SK-N-MC (cell line): ENCODE results near the gene TMEM120B.
"Not testable (repeated sequence)": the region's sequence is repeated elsewhere in the genome, so short reads cannot be mapped to it uniquely, and the experiment has no call there.

Source experiments
- DNase-seq: peaks from one replicate; pipeline ENCODE4 v3.0.0-alpha.2; 2011; ENCODE audit warnings: low read depth, low spot score
- H3K27ac ChIP-seq: fragments of 200-600 bp; sonication (generic); 2 replicates; pipeline ENCODE4 v1.5.1; 2016; ENCODE audit warnings: mixed run types
- H3K36me3 ChIP-seq: fragments of 200-600 bp; sonication (generic); 2 replicates; pipeline ENCODE4 v1.6.1; 2017; ENCODE audit warnings: antibody characterized with exemption, low read length, mixed read lengths; ENCODE audit not compliant: insufficient read depth
- H3K4me3 ChIP-seq: fragments of 200-600 bp; sonication (generic); 2 replicates; pipeline ENCODE4 v1.5.1; 2016
- H3K9ac ChIP-seq: fragments of 200-600 bp; sonication (generic); 2 replicates; pipeline ENCODE4 v1.8.0; 2017; ENCODE audit warnings: mixed run types, mixed read lengths; ENCODE audit not compliant: insufficient read length
- H3K9me3 ChIP-seq: fragments of 200-600 bp; sonication (generic); 2 replicates; pipeline ENCODE4 v1.6.1; 2017; ENCODE audit warnings: low read depth, mild to moderate bottlenecking, antibody characterized with exemption, low read length, moderate library complexity, mixed read lengths
- EZH2 ChIP-seq: fragments of 200-600 bp; sonication (generic); IDR thresholded peaks from one replicate; pipeline ENCODE4 v1.6.1; 2017; ENCODE audit warnings: antibody characterized with exemption
- FOXP2 ChIP-seq: optimal IDR thresholded peaks from 2 replicates; pipeline ENCODE3; 2011; ENCODE audit warnings: mild to moderate bottlenecking, moderate library complexity; ENCODE audit not compliant: insufficient read depth; ENCODE audit errors: extremely low read length, control extremely low read depth
- POLR2AphosphoS5 ChIP-seq: IDR thresholded peaks from 2 replicates; pipeline ENCODE4 v1.6.1; 2012; ENCODE audit warnings: mild to moderate bottlenecking, low read depth, low read length, borderline replicate concordance

The TMEM120B gene

GRCh38 chr12:121723200-121723599 lies 10.6 kb downstream of the TMEM120B start:
- TF ChIP-seq POLR2AphosphoS5 (no peak), FOXP2 (no peak), EZH2 (no peak)
- DNase-seq, result no peak
- no peak overlapping the region for H3K4me3 ChIP-seq
- no peaks in the 10 kb centered on the region for H3K9me3 ChIP-seq
- no peak overlapping the region for H3K27ac ChIP-seq
- H3K9ac ChIP-seq, result no peak overlapping the region
- H3K36me3 ChIP-seq, result peaks cover 7% of the 10 kb centered on the region

- DNase-seq, result no peak
- H3K9ac ChIP-seq, result no peak overlapping the region
- TF ChIP-seq POLR2AphosphoS5 (no peak), EZH2 (no peak), FOXP2 (no peak)
- no peak overlapping the region for H3K4me3 ChIP-seq
- H3K36me3 ChIP-seq, result peaks cover 7% of the 10 kb centered on the region
- H3K9me3 ChIP-seq, result no peaks in the 10 kb centered on the region
- H3K27ac ChIP-seq, result no peak overlapping the region
Observed at GRCh38 chr12:121724925-121725324, 12.4 kb downstream of the TMEM120B start.

GRCh38 chr12:121725423-121725822 lies 12.9 kb downstream of the TMEM120B start:
- no peak overlapping the region for H3K27ac ChIP-seq
- no peak for TF ChIP-seq POLR2AphosphoS5
- TF ChIP-seq EZH2, result no peak
- no peak for TF ChIP-seq FOXP2
- H3K9me3 ChIP-seq, result no peaks in the 10 kb centered on the region
- DNase-seq, result no peak
- H3K4me3 ChIP-seq, result no peak overlapping the region
- H3K9ac ChIP-seq, result no peak overlapping the region
- peaks cover 7% of the 10 kb centered on the region for H3K36me3 ChIP-seq

- Histone ChIP-seq H3K36me3 (peaks cover 7% of the 10 kb centered on the region), H3K9ac (no peak overlapping the region), H3K9me3 (no peaks in the 10 kb centered on the region), H3K4me3 (no peak overlapping the region), H3K27ac (no peak overlapping the region)
- TF ChIP-seq EZH2 (no peak), POLR2AphosphoS5 (no peak), FOXP2 (no peak)
- DNase-seq, result no peak
Observed at GRCh38 chr12:121729021-121729420, 16.5 kb downstream of the TMEM120B start.

DNA sequence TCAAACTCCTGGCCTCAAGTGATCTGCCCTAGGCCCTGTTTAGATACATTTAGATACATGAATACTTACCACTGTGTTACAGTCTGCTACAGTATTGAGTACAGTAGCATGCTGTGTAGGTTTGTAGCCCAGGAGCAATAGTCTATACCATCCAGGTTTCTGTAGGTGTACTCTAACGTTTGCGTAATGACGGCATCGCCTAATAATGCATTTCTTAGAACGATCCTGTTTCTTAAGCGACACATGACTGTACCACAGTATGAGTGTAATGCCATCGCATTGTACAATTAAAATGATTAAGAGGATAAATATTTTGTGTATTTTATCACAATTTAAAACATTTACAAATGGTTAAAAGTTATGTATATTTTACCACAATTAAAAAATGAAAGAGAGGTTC lies 18.9 kb downstream of the TMEM120B start:
- no peak overlapping the region for H3K9ac ChIP-seq
- H3K36me3 ChIP-seq, result no peaks in the 10 kb centered on the region
- DNase-seq, result no peak
- H3K9me3 ChIP-seq, result no peaks in the 10 kb centered on the region
- H3K4me3 ChIP-seq, result no peak overlapping the region
- no peak for TF ChIP-seq POLR2AphosphoS5
- no peak for TF ChIP-seq EZH2
- no peak for TF ChIP-seq FOXP2
- H3K27ac ChIP-seq, result no peak overlapping the region

DNA sequence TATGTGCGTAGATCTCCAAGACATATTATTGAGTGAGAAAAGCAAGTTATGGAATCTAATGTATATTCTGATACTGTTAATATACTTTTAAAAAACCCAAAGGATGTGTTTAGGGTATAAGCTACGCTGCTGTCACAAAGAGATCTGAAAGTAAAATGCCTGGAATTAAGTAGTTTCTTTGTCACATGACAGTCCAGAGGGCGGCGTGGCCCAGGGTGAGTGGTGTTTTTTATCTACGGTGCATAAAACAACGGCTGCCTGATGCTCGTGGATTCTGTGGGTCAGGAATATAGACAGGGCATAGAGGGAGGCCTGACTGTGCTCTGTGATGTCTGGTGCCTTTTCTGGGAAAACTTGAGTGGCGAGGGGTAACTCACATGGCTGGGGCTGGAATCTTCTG lies 21.3 kb downstream of the TMEM120B start:
- Histone ChIP-seq H3K9ac (no peak overlapping the region), H3K4me3 (no peak overlapping the region), H3K27ac (no peak overlapping the region), H3K9me3 (no peaks in the 10 kb centered on the region), H3K36me3 (no peaks in the 10 kb centered on the region)
- DNase-seq, result no peak
- TF ChIP-seq FOXP2 (no peak), POLR2AphosphoS5 (no peak), EZH2 (no peak)

- Histone ChIP-seq H3K4me3 (no peak overlapping the region), H3K36me3 (no peaks in the 10 kb centered on the region), H3K9ac (no peak overlapping the region), H3K9me3 (no peaks in the 10 kb centered on the region), H3K27ac (no peak overlapping the region)
- no peak for DNase-seq
- TF ChIP-seq EZH2 (no peak), FOXP2 (no peak), POLR2AphosphoS5 (no peak)
Observed at GRCh38 chr12:121738340-121738858, 25.8 kb downstream of the TMEM120B start.

DNA sequence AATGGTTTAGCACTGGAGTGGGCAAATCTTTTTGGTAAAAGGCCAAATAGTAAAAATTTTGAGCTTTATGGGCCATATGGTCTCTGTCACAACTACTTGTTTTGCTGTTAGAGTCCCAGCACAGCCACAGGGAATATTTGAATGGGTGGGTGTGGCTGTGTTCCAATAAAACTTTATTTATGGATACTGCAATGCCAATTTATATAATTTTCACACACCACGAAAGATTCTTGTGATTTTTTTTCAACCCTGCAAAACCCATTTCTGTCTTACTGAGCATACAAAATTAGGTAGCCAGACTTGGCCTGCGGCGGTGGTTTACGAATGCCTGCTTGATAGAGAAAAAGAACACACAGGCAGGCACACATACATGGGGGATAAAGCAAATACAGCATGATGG lies 28.3 kb downstream of the TMEM120B start:
- TF ChIP-seq EZH2, result no peak
- TF ChIP-seq FOXP2, result no peak
- no peak for TF ChIP-seq POLR2AphosphoS5
- Histone ChIP-seq H3K9me3 (no peaks in the 10 kb centered on the region), H3K27ac (peak overlapping the region; percentile 53), H3K36me3 (no peaks in the 10 kb centered on the region), H3K4me3 (peak overlapping the region; percentile 40), H3K9ac (no peak overlapping the region)
- DNase-seq, result peak; percentile 20

GRCh38 chr12:121741743-121742142 lies 29.2 kb downstream of the TMEM120B start:
- Histone ChIP-seq H3K4me3 (no peak overlapping the region), H3K9ac (no peak overlapping the region), H3K36me3 (no peaks in the 10 kb centered on the region), H3K9me3 (no peaks in the 10 kb centered on the region), H3K27ac (no peak overlapping the region)
- TF ChIP-seq EZH2 (no peak), POLR2AphosphoS5 (no peak), FOXP2 (no peak)
- DNase-seq, result no peak

- H3K36me3 ChIP-seq, H3K9ac ChIP-seq, DNase-seq, H3K9me3 ChIP-seq, H3K27ac ChIP-seq, H3K4me3 ChIP-seq: not testable (repeated sequence)
Observed at GRCh38 chr12:121745545-121745944, 33.0 kb downstream of the TMEM120B start.
